Upper lobe of left lung (tissue), 6 donors: ENCODE results near the gene EHMT1. TPM values are rescaled to one million over a fixed set of nuclear protein-coding genes. Genes with fewer than 3 reads are reported as not detected.

Experiments
- ATAC-seq, 2 donors: fragments of 200-7000 bp; cut with Tn5 transposase; one replicate each; pipeline ENCODE4 v1.9.1; 2022; ENCODE audit warnings: mild to moderate bottlenecking in 2 of 2, moderate library complexity in 2 of 2; ENCODE audit not compliant: low FRiP score in 2 of 2
- DNase-seq, 2 donors: peaks; one replicate each; pipeline ENCODE4 v3.0.0-alpha.2; 2019 to 2020
- H3K27ac ChIP-seq, 4 donors: fragments of 200-600 bp; sonication (generic); one replicate each; pipeline ENCODE4 v1.5.1; 2016 to 2019
- H3K27me3 ChIP-seq, 4 donors: fragments of 200-600 bp; sonication (generic); one replicate each; pipeline ENCODE4 v1.5.1; 2017 to 2019
- H3K36me3 ChIP-seq, 4 donors: fragments of 200-600 bp; sonication (generic); one replicate each; pipeline ENCODE4 v1.5.1; 2016 to 2019
- H3K4me1 ChIP-seq, 4 donors: fragments of 200-600 bp; sonication (generic); one replicate each; pipeline ENCODE4 v1.5.1; 2018 to 2019
- H3K4me3 ChIP-seq, 4 donors: fragments of 200-600 bp; sonication (generic); one replicate each; pipeline ENCODE4 v1.5.1; 2017 to 2019; ENCODE audit warnings: mild to moderate bottlenecking in 2 of 4, moderate library complexity in 1 of 4
- H3K9me3 ChIP-seq, 4 donors: fragments of 200-600 bp; sonication (generic); one replicate each; pipeline ENCODE4 v1.5.1; 2018 to 2019
- CTCF ChIP-seq, 6 experiments: fragments of 450-650 bp in 4 of 6; fragments of 200-600 bp in 2 of 6; sonication (generic) in 2 of 6; IDR thresholded peaks; one replicate each; pipeline ENCODE4 v1.5.1; 2016 to 2019; ENCODE audit warnings: antibody characterized with exemption in 6 of 6
- EP300 ChIP-seq, 4 donors: sonication (generic); formaldehyde crosslinking; IDR thresholded peaks; one replicate each; pipeline ENCODE4 v1.5.1; 2017; ENCODE audit warnings: antibody characterized with exemption in 4 of 4, control low read depth in 2 of 4
- POLR2A ChIP-seq, 4 donors: fragments of 450-650 bp; IDR thresholded peaks; one replicate each; pipeline ENCODE4 v1.5.1; 2016 to 2017; ENCODE audit warnings: antibody characterized with exemption in 4 of 4, mild to moderate bottlenecking in 2 of 4
- POLR2AphosphoS5 ChIP-seq, 2 donors: sonication (generic); formaldehyde crosslinking; IDR thresholded peaks; one replicate each; pipeline ENCODE4 v1.5.1; 2017; ENCODE audit warnings: antibody characterized with exemption in 2 of 2
- WGBS, 2 donors: methylation state at CpG; one replicate each; pipeline ENCODE4 v1.1.5; 2017 to 2018; 5-methylcytosine and 5-hydroxymethylcytosine counted together
- total RNA-seq, 6 donors: library from RNA; depleted of rRNA in 4 of 6; stranded (reverse); fragments of >200 nt in 4 of 6; gene quantifications; one replicate each; pipeline versions ENCODE4 v1.1.0 to v1.2.1, GENCODE V29; 2016 to 2021
- donor health status: DM: no; HTN: no; CAD: no; lungs with moderate emphysema.
- donor health status: DM: no; HTN: yes; CAD: no; lungs with severe emphysema.

EHMT1 gene
- total RNA-seq, 6 donors from 2014 or later: 68.0 to 183 (median 83.6) TPM

GRCh38 chr9:137575364-137575715 lies 43.5 kb upstream of the EHMT1 start:
- H3K27me3 ChIP-seq: no peaks in the 10 kb centered on the region
- ATAC-seq (no peak), DNase-seq (no peak)
- TF ChIP-seq POLR2AphosphoS5 (IDR thresholded peaks at IDR 0.05) (no peak), CTCF (IDR thresholded peaks at IDR 0.05) (no peak), EP300 (IDR thresholded peaks at IDR 0.05) (no peak), POLR2A (IDR thresholded peaks at IDR 0.05) (no peak)
- no peaks in the 10 kb centered on the region for H3K9me3 ChIP-seq
- peaks cover 23 to 34% (median 29%) of the 10 kb centered on the region in 4 donors for H3K4me1 ChIP-seq
- peaks cover 8 to 44% (median 34%) of the 10 kb centered on the region in 4 donors for H3K36me3 ChIP-seq
- no peak overlapping the region for H3K27ac ChIP-seq
- H3K4me3 ChIP-seq: no peak overlapping the region
- 71 to 78% methylated on average over 9 of the region's 9 CpGs for WGBS, 2 donors

GRCh38 chr9:137575716-137576411 lies 42.9 kb upstream of the EHMT1 start:
- Histone ChIP-seq H3K27ac (no peak overlapping the region), H3K27me3 (no peaks in the 10 kb centered on the region), H3K4me1 (peaks cover 23 to 34% (median 29%) of the 10 kb centered on the region in 4 donors), H3K36me3 (peaks cover 8 to 44% (median 33%) of the 10 kb centered on the region in 4 donors), H3K9me3 (no peaks in the 10 kb centered on the region), H3K4me3 (no peak overlapping the region)
- TF ChIP-seq CTCF (IDR thresholded peaks at IDR 0.05) (no peak), POLR2AphosphoS5 (IDR thresholded peaks at IDR 0.05) (no peak), POLR2A (IDR thresholded peaks at IDR 0.05) (no peak), EP300 (IDR thresholded peaks at IDR 0.05) (no peak)
- WGBS, 2 donors: 73 to 90% methylated on average over 11 to 12 of the region's 12 CpGs
- ATAC-seq: no peak
- DNase-seq: no peak

GRCh38 chr9:137578518-137579258 lies 40.1 kb upstream of the EHMT1 start, which contains the start of gene DPH7:
TSS of gene DPH7 (minus strand) at chr9:137578925. CDS start at chr9:137578777, 148 bp downstream.
- 0 to 8% methylated on average over 5 to 28 of the region's 82 CpGs for WGBS, 2 donors
- ATAC-seq (peak; percentile 96 to 99), DNase-seq (peak; percentile 95 to 100)
- Histone ChIP-seq H3K27ac (peak within 1 kb of the TSS; percentile 68 to 82 (median 78)), H3K4me1 (peaks cover 23 to 34% (median 29%) of the 10 kb centered on the region in 4 donors), H3K4me3 (peak within 1 kb of the TSS; percentile 75 to 97 (median 82)), H3K36me3 (peaks cover 8 to 46% (median 35%) of the 10 kb centered on the region in 4 donors), H3K9me3 (no peaks in the 10 kb centered on the region), H3K27me3 (no peaks in the 10 kb centered on the region)
- TF ChIP-seq POLR2A (IDR thresholded peaks at IDR 0.05) (peak in 2 of 4 donors; percentile 54 to 88), POLR2AphosphoS5 (IDR thresholded peaks at IDR 0.05) (peak; percentile 70 to 73), EP300 (IDR thresholded peaks at IDR 0.05) (no peak), CTCF (IDR thresholded peaks at IDR 0.05) (peak; percentile 84 to 98 (median 97))

GRCh38 chr9:137579259-137579604 lies 39.6 kb upstream of the EHMT1 start:
- Histone ChIP-seq H3K4me1 (peaks cover 23 to 34% (median 29%) of the 10 kb centered on the region in 4 donors), H3K27me3 (no peaks in the 10 kb centered on the region), H3K4me3 (peak overlapping the region; percentile 0 to 97 (median 82)), H3K36me3 (peaks cover 5 to 46% (median 31%) of the 10 kb centered on the region in 4 donors), H3K9me3 (no peaks in the 10 kb centered on the region), H3K27ac (peak overlapping the region; percentile 68 to 82 (median 78))
- WGBS, 2 donors: 49 to 61% methylated on average over 15 to 17 of the region's 19 CpGs
- no peak for TF ChIP-seq CTCF (IDR thresholded peaks at IDR 0.05)
- TF ChIP-seq POLR2A (IDR thresholded peaks at IDR 0.05): no peak
- TF ChIP-seq POLR2AphosphoS5 (IDR thresholded peaks at IDR 0.05): no peak
- no peak for TF ChIP-seq EP300 (IDR thresholded peaks at IDR 0.05)
- ATAC-seq (peak in 1 of 2 donors; percentile 44), DNase-seq (peak in 1 of 2 donors; percentile 75)
